ENCODE measurements around the gene LYST. TPM values are rescaled to one million over a fixed set of nuclear protein-coding genes. Genes with fewer than 3 reads are reported as not detected.

LYST gene
- total and polyA plus RNA-seq, 2 of the 4 experiments (the other 2 are of a cell fraction), result 2.2 to 7.2 TPM

DNA sequence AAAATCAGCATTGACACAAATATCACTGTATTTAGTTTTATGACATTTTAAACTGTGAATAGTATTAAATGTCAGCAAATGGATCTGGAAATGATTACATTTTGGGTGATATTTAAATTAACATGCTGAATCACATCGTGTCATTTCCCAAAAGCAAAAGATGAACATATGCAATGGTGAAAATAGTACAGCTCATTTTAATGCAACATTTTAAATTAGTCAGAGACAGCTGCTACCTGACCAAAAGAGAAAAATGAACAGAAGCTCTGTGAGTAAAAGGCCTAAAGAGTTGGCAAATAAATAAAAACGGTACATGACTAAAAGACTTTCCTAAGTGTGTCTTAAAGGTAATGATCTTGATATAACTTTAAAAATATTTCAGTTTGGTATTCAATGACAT is 131.1 kb downstream of the LYST start:
- no peak overlapping the region for H3K56ac ChIP-seq (ENCODE audit: extremely low read depth, insufficient read depth, low read length)
- no peak overlapping the region for H3K4me2 ChIP-seq (ENCODE audit: low read depth, low read length)
- H3K9me1 ChIP-seq (ENCODE audit: insufficient read depth, low read length), result no peaks in the 10 kb centered on the region; the same call in 1 of the 2 replicates
- H4K8ac ChIP-seq (ENCODE audit: low read depth in 2 of 2, low read length in 2 of 2), result no peak overlapping the region
- no peak overlapping the region for H4K5ac ChIP-seq (ENCODE audit: low read depth, low read length)
- H2BK15ac ChIP-seq (ENCODE audit: low read depth, low read length), result no peak overlapping the region
- POLR2A ChIA-PET (ENCODE audit: unreplicated experiment), result no interaction called here
- H2BK120ac ChIP-seq (ENCODE audit: low read depth, low read length), result no peak overlapping the region
- CTCF ChIA-PET, result no interaction called here
- H4K91ac ChIP-seq (ENCODE audit: insufficient read depth, low read depth, low read length), result no peak overlapping the region
- no peak overlapping the region for H3K27ac ChIP-seq (ENCODE audit: insufficient read depth, low read length)
- H4K20me1 ChIP-seq (ENCODE audit: insufficient read depth, low read length), result no peaks in the 10 kb centered on the region
- H3K14ac ChIP-seq (replicated peaks; ENCODE audit: low read depth, low read length), result no peak overlapping the region
- in situ Hi-C loops (cut with MboI; ENCODE audit: low sequenced_read_pairs) (no loop called here), intact Hi-C loops (cut with micrococcal nuclease) (no loop called here), dilution Hi-C loops (cut with HindIII; ENCODE audit: low sequenced_read_pairs, unreplicated experiment) (no loop called here)
- no peak overlapping the region for H2AK9ac ChIP-seq (replicated peaks; ENCODE audit: low read depth, low read length, poor library complexity)
- no peak overlapping the region for H3K4ac ChIP-seq (ENCODE audit: low read depth, low read length)
- no peaks in the 10 kb centered on the region for H3K36me3 ChIP-seq (ENCODE audit: control insufficient read depth, insufficient read depth, low read length)
- H3K23ac ChIP-seq (ENCODE audit: low read depth, low read length), result no peak overlapping the region
- no peaks in the 10 kb centered on the region for H3K9me3 ChIP-seq (ENCODE audit: control insufficient read depth, insufficient read depth, low read length)
- no peak overlapping the region for H2AK5ac ChIP-seq (ENCODE audit: low read depth, low read length)
- no peaks in the 10 kb centered on the region for H3K27me3 ChIP-seq (ENCODE audit: control insufficient read depth, insufficient read depth, low read length)
- no peak overlapping the region for H3K18ac ChIP-seq (ENCODE audit: low read depth, low read length)
- DNase-seq, result peak; percentile 67
- no peak for ATAC-seq (ENCODE audit: low read depth)
- WGBS, 2 experiments (ENCODE audit: extremely low coverage in 2 of 2, insufficient read length in 1 of 2), result no CpG with 5 or more reads among the region's 2 CpGs
- TF ChIP-seq BHLHE40 (IDR thresholded peaks at IDR 0.05; ENCODE audit: low read depth, low read length) (no peak), FOS (IDR thresholded peaks at IDR 0.05; ENCODE audit: low read depth, low read length) (no peak), RAD21 (IDR thresholded peaks at IDR 0.05; ENCODE audit: low read length) (no peak), MXI1 (IDR thresholded peaks at IDR 0.05; ENCODE audit: borderline replicate concordance, low read depth, low read length) (no peak), CEBPB (IDR thresholded peaks at IDR 0.05; ENCODE audit: low read depth, low read length) (no peak), SMC3 (IDR thresholded peaks at IDR 0.05; ENCODE audit: low read depth, low read length) (no peak), MAZ (IDR thresholded peaks at IDR 0.05; ENCODE audit: borderline replicate concordance, low read depth, low read length) (no peak), MAFK (IDR thresholded peaks at IDR 0.05; ENCODE audit: low read depth, low read length) (no peak), NFE2L2 (IDR thresholded peaks at IDR 0.05; ENCODE audit: low read depth, low read length) (no peak), RFX5 (IDR thresholded peaks at IDR 0.05; ENCODE audit: low read depth, low read length) (no peak), POLR2A (IDR thresholded peaks at IDR 0.05; ENCODE audit: low read depth, low read length) (no peak)
- TF ChIP-seq, protein P1, sequence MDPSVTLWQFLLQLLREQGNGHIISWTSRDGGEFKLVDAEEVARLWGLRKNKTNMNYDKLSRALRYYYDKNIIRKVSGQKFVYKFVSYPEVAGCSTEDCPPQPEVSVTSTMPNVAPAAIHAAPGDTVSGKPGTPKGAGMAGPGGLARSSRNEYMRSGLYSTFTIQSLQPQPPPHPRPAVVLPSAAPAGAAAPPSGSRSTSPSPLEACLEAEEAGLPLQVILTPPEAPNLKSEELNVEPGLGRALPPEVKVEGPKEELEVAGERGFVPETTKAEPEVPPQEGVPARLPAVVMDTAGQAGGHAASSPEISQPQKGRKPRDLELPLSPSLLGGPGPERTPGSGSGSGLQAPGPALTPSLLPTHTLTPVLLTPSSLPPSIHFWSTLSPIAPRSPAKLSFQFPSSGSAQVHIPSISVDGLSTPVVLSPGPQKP (IDR thresholded peaks at IDR 0.05; ENCODE audit: borderline replicate concordance, low read depth, low read length), result no peak
- TF ChIP-seq, protein P2, sequence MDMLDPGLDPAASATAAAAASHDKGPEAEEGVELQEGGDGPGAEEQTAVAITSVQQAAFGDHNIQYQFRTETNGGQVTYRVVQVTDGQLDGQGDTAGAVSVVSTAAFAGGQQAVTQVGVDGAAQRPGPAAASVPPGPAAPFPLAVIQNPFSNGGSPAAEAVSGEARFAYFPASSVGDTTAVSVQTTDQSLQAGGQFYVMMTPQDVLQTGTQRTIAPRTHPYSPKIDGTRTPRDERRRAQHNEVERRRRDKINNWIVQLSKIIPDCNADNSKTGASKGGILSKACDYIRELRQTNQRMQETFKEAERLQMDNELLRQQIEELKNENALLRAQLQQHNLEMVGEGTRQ (IDR thresholded peaks at IDR 0.05; ENCODE audit: low read depth, low read length), result no peak
- TF ChIP-seq, protein P3, sequence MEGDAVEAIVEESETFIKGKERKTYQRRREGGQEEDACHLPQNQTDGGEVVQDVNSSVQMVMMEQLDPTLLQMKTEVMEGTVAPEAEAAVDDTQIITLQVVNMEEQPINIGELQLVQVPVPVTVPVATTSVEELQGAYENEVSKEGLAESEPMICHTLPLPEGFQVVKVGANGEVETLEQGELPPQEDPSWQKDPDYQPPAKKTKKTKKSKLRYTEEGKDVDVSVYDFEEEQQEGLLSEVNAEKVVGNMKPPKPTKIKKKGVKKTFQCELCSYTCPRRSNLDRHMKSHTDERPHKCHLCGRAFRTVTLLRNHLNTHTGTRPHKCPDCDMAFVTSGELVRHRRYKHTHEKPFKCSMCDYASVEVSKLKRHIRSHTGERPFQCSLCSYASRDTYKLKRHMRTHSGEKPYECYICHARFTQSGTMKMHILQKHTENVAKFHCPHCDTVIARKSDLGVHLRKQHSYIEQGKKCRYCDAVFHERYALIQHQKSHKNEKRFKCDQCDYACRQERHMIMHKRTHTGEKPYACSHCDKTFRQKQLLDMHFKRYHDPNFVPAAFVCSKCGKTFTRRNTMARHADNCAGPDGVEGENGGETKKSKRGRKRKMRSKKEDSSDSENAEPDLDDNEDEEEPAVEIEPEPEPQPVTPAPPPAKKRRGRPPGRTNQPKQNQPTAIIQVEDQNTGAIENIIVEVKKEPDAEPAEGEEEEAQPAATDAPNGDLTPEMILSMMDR (conservative IDR thresholded peaks at IDR 0.05; ENCODE audit: low read depth, low read length), result no peak
- H2AFZ ChIP-seq (replicated peaks; ENCODE audit: low read length, poor library complexity), result no peak overlapping the region
- BruUV-seq (replicated peaks), result no TSS peak
- no peak overlapping the region for H3K4me3 ChIP-seq (ENCODE audit: insufficient read depth, low read depth, low read length)
- H2BK20ac ChIP-seq (ENCODE audit: low read depth, low read length), result no peak overlapping the region
- H3K79me1 ChIP-seq (ENCODE audit: low read depth in 1 of 2, low read length in 2 of 2), result peaks cover 3 to 11% of the 10 kb centered on the region in 2 experiments; a peak in 2 of 4 replicates
- H2BK5ac ChIP-seq (ENCODE audit: low read depth, low read length, poor library complexity, severe bottlenecking), result no peak overlapping the region
- peaks cover 2% of the 10 kb centered on the region for H3K4me1 ChIP-seq (ENCODE audit: control insufficient read depth, insufficient read depth, low read length)
- H3K9ac ChIP-seq (ENCODE audit: low read depth, low read length), result no peak overlapping the region

All from IMR-90 (cell line).